GM15510 (cell line): ENCODE data around the gene MYT1.

ENCODE experiments used
- POLR2A ChIP-seq: IDR thresholded peaks from 3 replicates; pipeline ENCODE4 v1.6.1; 2011; ENCODE audit warnings: borderline replicate concordance; ENCODE audit not compliant: insufficient read length; ENCODE audit errors: extremely low read depth

MYT1 gene

GRCh38 chr20:64229507-64230061, 65.3 kb downstream of the MYT1 start:
- no peak for TF ChIP-seq POLR2A

DNA sequence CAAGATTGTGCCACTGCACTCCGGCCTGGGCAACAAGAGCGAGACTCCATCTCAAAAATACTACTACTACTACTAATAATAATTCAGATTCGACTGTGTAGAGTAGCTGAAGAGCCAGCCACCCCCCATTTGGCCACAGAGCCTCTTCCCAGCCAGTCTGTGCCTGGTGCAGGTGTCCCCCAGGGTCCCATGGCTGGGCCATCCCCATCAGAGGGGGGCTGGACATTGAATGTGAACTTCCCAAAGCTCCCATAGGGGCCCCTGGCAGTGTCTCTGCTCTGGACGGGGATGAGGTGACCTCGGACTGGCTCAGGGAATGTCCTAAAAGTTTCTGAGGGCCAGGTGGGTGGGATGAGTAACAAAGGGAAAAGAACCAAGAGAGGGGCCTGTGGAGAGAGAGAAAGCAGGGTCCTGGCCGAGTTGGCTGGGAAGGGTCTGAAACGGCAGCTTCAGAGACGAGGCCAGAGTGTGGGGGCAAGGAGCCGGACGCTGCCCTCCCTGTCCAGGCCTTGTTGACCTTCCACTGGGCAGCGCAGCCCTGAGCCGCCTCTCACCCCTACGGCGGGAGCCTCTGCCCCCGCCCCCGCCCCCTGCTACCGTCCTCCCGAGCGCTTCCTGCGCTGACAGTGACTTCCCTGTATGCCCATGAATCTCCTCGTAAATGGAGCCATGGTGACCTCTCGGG, 66.4 kb downstream of the MYT1 start:
- no peak for TF ChIP-seq POLR2A

DNA sequence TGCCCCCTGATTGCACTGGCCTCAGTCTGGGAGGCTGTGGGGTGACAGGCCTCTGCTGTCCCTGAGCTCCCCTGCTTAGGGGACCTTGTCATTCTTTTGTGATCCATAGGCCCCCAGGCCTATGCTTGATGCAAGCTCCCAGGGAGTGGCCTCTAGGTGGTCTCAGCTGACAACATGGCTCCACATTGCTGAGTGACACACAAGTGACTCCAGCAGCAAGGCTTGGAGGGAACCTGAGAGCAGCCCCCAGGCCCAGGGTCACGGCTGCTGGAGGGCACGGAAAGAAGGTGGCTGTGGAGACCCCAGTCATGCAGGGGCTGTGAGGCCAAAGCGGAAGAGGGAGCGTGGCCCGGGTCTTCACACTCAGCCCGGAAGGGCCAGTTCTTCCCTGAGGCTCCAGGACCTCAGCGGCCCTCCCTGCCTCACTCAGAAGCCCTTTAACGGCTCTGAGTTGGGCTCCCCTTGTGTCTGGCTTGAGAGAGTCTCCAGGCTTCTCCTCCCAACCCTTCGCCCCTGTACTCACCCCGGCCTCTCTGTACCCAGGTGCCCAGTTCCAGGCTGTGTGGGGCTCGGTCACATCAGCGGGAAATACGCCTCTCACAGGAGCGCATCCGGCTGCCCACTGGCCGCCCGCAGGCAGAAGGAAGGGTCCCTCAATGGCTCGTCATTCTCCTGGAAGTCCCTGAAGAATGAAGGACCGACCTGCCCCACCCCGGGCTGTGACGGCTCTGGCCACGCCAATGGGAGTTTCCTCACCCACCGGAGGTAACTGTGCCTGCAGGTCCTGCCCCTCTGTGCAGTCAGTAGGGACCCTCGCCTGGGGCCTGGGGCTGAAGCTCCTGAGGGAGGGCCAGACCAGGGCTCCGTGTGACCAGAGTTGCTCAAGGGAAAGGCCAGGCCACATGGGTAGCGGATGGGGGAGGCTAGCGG, 67.6 kb downstream of the MYT1 start:
- no peak for TF ChIP-seq POLR2A

- no peak for TF ChIP-seq POLR2A
Observed at GRCh38 chr20:64232794-64233193, 68.5 kb downstream of the MYT1 start.

GRCh38 chr20:64233725-64234124, 69.5 kb downstream of the MYT1 start:
- TF ChIP-seq POLR2A, result no peak

DNA sequence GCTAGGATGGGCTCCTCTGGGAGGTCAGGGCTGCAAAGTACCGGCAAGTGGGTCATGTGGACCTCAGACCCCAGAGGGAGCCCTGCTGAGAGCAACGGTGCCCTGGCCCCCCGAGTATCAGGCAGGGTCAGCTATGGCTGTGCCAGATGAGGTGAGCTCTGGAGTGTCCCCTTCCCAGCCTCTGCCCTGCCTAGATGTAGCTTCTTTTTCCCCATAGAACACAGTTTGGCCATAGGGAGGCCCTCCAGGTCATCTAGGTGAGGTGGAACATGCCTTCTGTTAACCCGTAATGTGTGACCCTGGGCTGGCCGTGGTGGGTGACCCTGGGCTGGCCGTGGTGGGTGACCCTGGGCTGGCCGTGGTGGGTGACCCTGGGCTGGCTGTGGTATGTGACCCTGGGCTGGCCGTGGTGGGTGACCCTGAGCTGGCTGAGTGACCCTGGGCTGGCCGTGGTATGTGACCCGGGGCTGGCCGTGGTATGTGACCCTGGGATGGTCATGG, 70.1 kb downstream of the MYT1 start:
- no peak for TF ChIP-seq POLR2A

DNA sequence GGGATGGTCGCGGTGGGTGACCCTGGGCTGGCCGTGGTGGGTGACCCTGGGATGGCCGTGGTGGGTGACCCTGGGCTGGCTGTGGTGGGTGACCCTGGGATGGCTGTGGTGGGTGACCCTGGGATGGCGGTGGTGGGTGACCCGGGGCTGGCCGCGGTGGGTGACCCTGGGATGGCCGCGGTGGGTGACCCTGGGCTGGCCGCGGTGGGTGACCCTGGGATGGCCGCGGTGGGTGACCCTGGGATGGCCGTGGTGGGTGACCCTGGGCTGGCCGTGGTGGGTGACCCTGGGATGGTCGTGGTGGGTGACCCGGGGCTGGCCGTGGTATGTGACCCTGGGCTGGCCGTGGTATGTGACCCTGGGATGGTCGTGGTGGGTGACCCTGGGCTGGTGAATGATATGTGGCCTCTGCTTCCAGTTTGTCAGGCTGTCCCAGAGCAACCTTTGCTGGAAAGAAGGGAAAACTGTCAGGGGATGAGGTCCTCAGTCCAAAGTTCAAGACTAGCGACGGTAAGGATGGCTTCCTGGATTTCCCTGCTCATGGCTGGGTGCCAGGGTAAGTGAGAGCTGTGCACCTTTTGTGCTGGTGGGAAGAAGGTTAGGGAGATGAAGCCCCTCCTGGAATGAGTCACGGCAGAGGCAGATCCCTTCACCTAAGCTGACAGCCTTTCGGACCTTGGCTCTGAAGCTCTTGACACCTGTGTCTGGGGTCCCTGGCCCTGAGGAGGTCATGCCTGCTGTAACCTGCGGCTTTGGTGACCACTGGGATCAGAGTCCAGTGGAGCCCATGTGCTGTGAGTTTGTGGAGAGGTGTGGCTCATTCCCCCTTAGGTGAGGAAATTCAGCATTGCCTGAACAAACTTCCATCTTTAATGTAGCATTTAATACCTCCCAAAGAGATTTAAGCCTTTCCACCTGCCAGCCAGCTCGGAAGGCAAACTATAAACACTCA, 72.2 kb downstream of the MYT1 start:
- TF ChIP-seq POLR2A, result no peak

GRCh38 chr20:64237316-64237715, 73.1 kb downstream of the MYT1 start:
- no peak for TF ChIP-seq POLR2A

DNA sequence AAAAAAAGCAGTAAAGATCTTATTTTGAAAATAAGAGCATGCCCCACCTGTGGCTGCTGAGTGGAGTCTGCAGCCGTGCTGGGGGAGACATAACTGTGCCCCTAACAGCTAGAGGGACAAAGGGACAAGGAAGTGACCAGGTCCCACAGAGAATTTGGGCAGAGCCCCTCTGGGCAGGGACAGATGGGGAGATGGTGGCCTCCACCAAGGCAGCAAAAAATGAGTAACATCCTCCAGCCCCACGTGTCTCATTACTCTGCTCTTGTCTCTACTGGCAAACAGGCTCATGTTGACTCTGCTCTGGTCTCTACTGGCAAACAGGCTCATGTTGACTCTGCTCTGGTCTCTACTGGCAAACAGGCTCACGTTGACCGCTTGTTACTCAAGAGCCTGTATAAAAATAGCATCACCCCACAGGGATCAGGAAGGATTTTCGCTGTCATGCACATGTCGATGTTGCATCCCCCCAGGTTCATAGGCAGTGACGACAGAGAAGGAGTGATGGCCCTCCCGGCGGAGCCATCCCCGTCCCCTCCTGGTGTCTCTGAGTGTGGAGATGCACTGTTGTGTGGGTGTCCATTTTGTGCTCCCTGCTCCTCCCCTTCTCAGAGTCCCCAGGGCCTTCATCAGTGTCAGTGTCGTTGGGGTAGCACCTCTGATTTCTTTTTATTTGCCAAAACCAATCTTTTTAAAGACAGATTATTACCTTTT, 74.0 kb downstream of the MYT1 start:
- TF ChIP-seq POLR2A, result no peak

- TF ChIP-seq POLR2A, result no peak
Observed at GRCh38 chr20:64238851-64239387, 74.7 kb downstream of the MYT1 start.

DNA sequence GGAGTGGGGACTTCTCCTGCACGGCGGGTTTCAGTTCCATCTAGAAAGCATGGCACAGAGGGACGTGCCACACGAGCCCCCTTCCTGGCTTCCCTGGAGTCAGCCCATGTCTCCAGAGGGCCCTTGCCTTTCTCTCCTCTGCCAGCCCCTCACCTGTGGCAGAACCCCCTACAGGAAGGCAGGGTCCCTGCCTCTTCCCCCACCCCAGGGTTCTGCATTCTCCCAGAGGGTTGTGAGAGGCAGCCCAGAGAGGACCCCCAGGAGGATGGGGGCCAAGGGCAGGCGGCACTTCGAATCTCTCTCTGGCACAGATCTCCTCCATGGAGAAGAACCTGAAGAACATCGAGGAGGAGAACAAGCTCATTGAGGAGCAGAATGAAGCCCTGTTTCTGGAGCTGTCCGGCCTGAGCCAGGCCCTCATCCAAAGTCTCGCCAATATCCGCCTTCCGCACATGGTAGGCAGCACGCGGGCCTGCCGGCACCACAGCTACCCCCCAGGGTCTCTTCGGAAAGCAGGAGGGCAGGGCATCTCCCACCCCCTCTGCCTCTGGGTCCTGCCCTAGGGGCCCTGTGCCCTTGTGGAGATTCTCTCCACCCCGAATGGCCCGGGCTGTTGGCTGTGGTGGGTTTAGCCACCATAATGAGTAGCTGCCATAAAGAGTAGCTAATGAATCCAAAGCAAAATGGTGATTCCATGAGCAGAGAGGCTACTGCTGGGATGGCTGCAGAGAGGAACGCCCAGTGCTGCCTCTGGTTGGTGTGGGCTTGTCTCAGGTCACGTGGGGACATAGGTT, 75.4 kb downstream of the MYT1 start:
- no peak for TF ChIP-seq POLR2A

GRCh38 chr20:64240243-64241015, 76.2 kb downstream of the MYT1 start:
- TF ChIP-seq POLR2A, result no peak
